IMR-90 (cell line): ENCODE results near the gene PEX7. TPM values are rescaled to one million over a fixed set of nuclear protein-coding genes. Genes with fewer than 3 reads are reported as not detected.

ENCODE experiments used
- ATAC-seq: fragments of 200-7000 bp; cut with Tn5 transposase; 2 replicates; pipeline ENCODE4 v1.9.1; 2020; ENCODE audit warnings: low read depth, mild to moderate bottlenecking, moderate library complexity
- BruUV-seq: library from RNA; stranded (reverse); fragments of 400-500 nt; replicated peaks from 2 replicates; lab custom pipeline; 2021; lab: Mats Ljungman, UMichigan
- CTCF ChIA-PET: fragments of 300-600 bp; formaldehyde crosslinking; extraction: SDS; loops from one replicate; lab custom pipeline; 2021; ENCODE audit warnings: antibody characterized with exemption; lab: Yijun Ruan, JAX
- POLR2A ChIA-PET: fragments of 300-600 bp; sonication (Branson Sonifier 250); formaldehyde crosslinking; loops from one replicate; lab custom pipeline; 2022; ENCODE audit warnings: antibody characterized with exemption; ENCODE audit not compliant: unreplicated experiment; lab: Charles Lee
- DNase-seq: peaks from one replicate; pipeline ENCODE4 v3.0.0; 2013
- H2AFZ ChIP-seq: replicated peaks from 2 replicates; pipeline ENCODE3; 2013; ENCODE audit warnings: low read length, mild to moderate bottlenecking; ENCODE audit not compliant: poor library complexity
- H2AK5ac ChIP-seq: 2 replicates; pipeline ENCODE4 v1.6.1; 2013; ENCODE audit warnings: low read depth, low read length, inconsistent platforms
- H2AK9ac ChIP-seq: replicated peaks from 2 replicates; pipeline ENCODE3; 2013; ENCODE audit warnings: mild to moderate bottlenecking, low read depth, low read length, moderate library complexity; ENCODE audit not compliant: poor library complexity
- H2BK120ac ChIP-seq: 2 replicates; pipeline ENCODE4 v1.6.1; 2013; ENCODE audit warnings: low read depth, low read length, inconsistent platforms
- H2BK15ac ChIP-seq: 3 replicates; pipeline ENCODE4 v1.6.1; 2013; ENCODE audit warnings: low read depth, low read length, inconsistent platforms
- H2BK20ac ChIP-seq: 2 replicates; pipeline ENCODE4 v1.6.1; 2013; ENCODE audit warnings: low read depth, mild to moderate bottlenecking, inconsistent platforms, low read length, moderate library complexity
- H2BK5ac ChIP-seq: 2 replicates; pipeline ENCODE4 v1.6.1; 2013; ENCODE audit warnings: mild to moderate bottlenecking, low read depth, low read length, inconsistent platforms; ENCODE audit not compliant: poor library complexity, severe bottlenecking
- H3K14ac ChIP-seq: replicated peaks from 2 replicates; pipeline ENCODE4 v1.6.1; 2013; ENCODE audit warnings: low read depth, low read length, inconsistent platforms
- H3K18ac ChIP-seq: 2 replicates; pipeline ENCODE4 v1.6.1; 2013; ENCODE audit warnings: low read depth, low read length, control low read depth
- H3K23ac ChIP-seq: 2 replicates; pipeline ENCODE4 v1.6.1; 2013; ENCODE audit warnings: low read depth, low read length, inconsistent platforms
- H3K27ac ChIP-seq: 2 replicates; pipeline ENCODE4 v1.5.1; 2013; ENCODE audit warnings: mild to moderate bottlenecking, control low read depth, low read length; ENCODE audit not compliant: insufficient read depth
- H3K27me3 ChIP-seq: 2 replicates; pipeline ENCODE4 v1.6.1; 2013; ENCODE audit warnings: low read length; ENCODE audit not compliant: control insufficient read depth, insufficient read depth
- H3K36me3 ChIP-seq: 2 replicates; pipeline ENCODE4 v1.6.1; 2013; ENCODE audit warnings: low read length, mixed read lengths; ENCODE audit not compliant: control insufficient read depth, insufficient read depth
- H3K4ac ChIP-seq: 2 replicates; pipeline ENCODE4 v1.6.1; 2013; ENCODE audit warnings: low read depth, low read length, inconsistent platforms
- H3K4me1 ChIP-seq: 2 replicates; pipeline ENCODE4 v1.6.1; 2013; ENCODE audit warnings: low read length, mixed read lengths; ENCODE audit not compliant: control insufficient read depth, insufficient read depth
- H3K4me2 ChIP-seq: 2 replicates; pipeline ENCODE4 v1.6.1; 2013; ENCODE audit warnings: low read depth, mild to moderate bottlenecking, control low read depth, low read length, moderate library complexity
- H3K4me3 ChIP-seq: 2 replicates; pipeline ENCODE4 v1.5.1; 2013; ENCODE audit warnings: low read depth, mild to moderate bottlenecking, control low read depth, low read length, moderate library complexity; ENCODE audit not compliant: insufficient read depth
- H3K56ac ChIP-seq: 2 replicates; pipeline ENCODE4 v1.6.1; 2013; ENCODE audit warnings: low read length, inconsistent platforms; ENCODE audit not compliant: insufficient read depth; ENCODE audit errors: extremely low read depth
- H3K79me1 ChIP-seq, 2 experiments: 2 replicates each; pipeline ENCODE4 v1.6.1; 2013; ENCODE audit warnings: low read length in 2 of 2, inconsistent platforms in 1 of 2, low read depth in 1 of 2
- H3K9ac ChIP-seq: 2 replicates; pipeline ENCODE4 v1.6.1; 2013; ENCODE audit warnings: low read depth, low read length, control low read depth
- H3K9me1 ChIP-seq: 2 replicates; pipeline ENCODE4 v1.6.1; 2013; ENCODE audit warnings: low read length, inconsistent platforms; ENCODE audit not compliant: insufficient read depth
- H3K9me3 ChIP-seq: 2 replicates; pipeline ENCODE4 v1.6.1; 2013; ENCODE audit warnings: low read length; ENCODE audit not compliant: control insufficient read depth, insufficient read depth
- H4K20me1 ChIP-seq: 2 replicates; pipeline ENCODE4 v1.6.1; 2013; ENCODE audit warnings: low read length, inconsistent platforms; ENCODE audit not compliant: insufficient read depth
- H4K5ac ChIP-seq: 2 replicates; pipeline ENCODE4 v1.6.1; 2013; ENCODE audit warnings: mild to moderate bottlenecking, low read depth, low read length, control low read depth
- H4K8ac ChIP-seq, 2 experiments: 2 replicates each; pipeline ENCODE4 v1.6.1; 2013; ENCODE audit warnings: low read depth in 2 of 2, low read length in 2 of 2, control low read depth in 1 of 2, inconsistent platforms in 1 of 2
- H4K91ac ChIP-seq: 2 replicates; pipeline ENCODE4 v1.6.1; 2013; ENCODE audit warnings: low read depth, low read length, inconsistent platforms; ENCODE audit not compliant: insufficient read depth
- BHLHE40 ChIP-seq: fragments of 150-350 bp; IDR thresholded peaks from 2 replicates; pipeline ENCODE4 v1.6.1; 2016; ENCODE audit warnings: mild to moderate bottlenecking, low read depth, low read length
- CEBPB ChIP-seq: IDR thresholded peaks from 2 replicates; pipeline ENCODE4 v1.6.1; 2012; ENCODE audit warnings: low read depth, low read length, improper control_type of control experiment
- CHD1 ChIP-seq: IDR thresholded peaks from 2 replicates; pipeline ENCODE4 v1.6.1; 2012; ENCODE audit warnings: low read depth, low read length, improper control_type of control experiment
- CTCF ChIP-seq: conservative IDR thresholded peaks from 2 replicates; pipeline ENCODE4 v1.5.1; 2012; ENCODE audit warnings: mild to moderate bottlenecking, low read depth, low read length, improper control_type of control experiment
- ELK1 ChIP-seq: fragments of 150-350 bp; IDR thresholded peaks from 2 replicates; pipeline ENCODE4 v1.6.1; 2016; ENCODE audit warnings: low read depth, mild to moderate bottlenecking, low read length, moderate library complexity, borderline replicate concordance
- FOS ChIP-seq: fragments of 150-350 bp; IDR thresholded peaks from 2 replicates; pipeline ENCODE4 v1.6.1; 2016; ENCODE audit warnings: low read depth, low read length
- MAFK ChIP-seq: IDR thresholded peaks from 2 replicates; pipeline ENCODE4 v1.6.1; 2012; ENCODE audit warnings: low read depth, low read length, improper control_type of control experiment
- MAZ ChIP-seq: IDR thresholded peaks from 2 replicates; pipeline ENCODE4 v1.6.1; 2012; ENCODE audit warnings: low read depth, mild to moderate bottlenecking, low read length, improper control_type of control experiment, moderate library complexity, borderline replicate concordance
- MXI1 ChIP-seq: IDR thresholded peaks from 2 replicates; pipeline ENCODE4 v1.6.1; 2012; ENCODE audit warnings: low read depth, mild to moderate bottlenecking, low read length, moderate library complexity, borderline replicate concordance
- NFE2L2 ChIP-seq: fragments of 150-350 bp; IDR thresholded peaks from 2 replicates; pipeline ENCODE4 v1.6.1; 2016; ENCODE audit warnings: low read depth, mild to moderate bottlenecking, low read length
- POLR2A ChIP-seq: IDR thresholded peaks from 2 replicates; pipeline ENCODE4 v1.6.1; 2012; ENCODE audit warnings: mild to moderate bottlenecking, low read depth, low read length
- RAD21 ChIP-seq: IDR thresholded peaks from 2 replicates; pipeline ENCODE4 v1.6.1; 2012; ENCODE audit warnings: low read length, improper control_type of control experiment
- RCOR1 ChIP-seq: IDR thresholded peaks from 2 replicates; pipeline ENCODE4 v1.6.1; 2012; ENCODE audit warnings: mild to moderate bottlenecking, low read length, improper control_type of control experiment; ENCODE audit not compliant: insufficient replicate concordance
- RFX5 ChIP-seq: IDR thresholded peaks from 2 replicates; pipeline ENCODE4 v1.8.0; 2012; ENCODE audit warnings: low read depth, mild to moderate bottlenecking, low read length, moderate library complexity
- SMC3 ChIP-seq: fragments of 150-350 bp; IDR thresholded peaks from 2 replicates; pipeline ENCODE4 v1.6.1; 2016; ENCODE audit warnings: low read depth, mild to moderate bottlenecking, antibody characterized with exemption, low read length, moderate library complexity
- WGBS, 2 experiments: methylation state at CpG; one replicate each; pipeline versions ENCODE4 v1.1.5 to v1.1.7; 2013; ENCODE audit warnings: missing lambda C conversion rate in 2 of 2; ENCODE audit not compliant: insufficient read length in 1 of 2; ENCODE audit errors: extremely low coverage in 2 of 2; 5-methylcytosine and 5-hydroxymethylcytosine counted together
- dilution Hi-C: fragments of 300-500 bp; cut with HindIII; formaldehyde crosslinking; loops from one replicate; pipeline ENCODE4 v1.14.3; 2018; ENCODE audit warnings: low sequenced_read_pairs; ENCODE audit not compliant: unreplicated experiment
- in situ Hi-C: fragments of 300-500 bp; cut with MboI; formaldehyde crosslinking; loops from 3 replicates; pipeline ENCODE4 v1.14.3; 2019; ENCODE audit warnings: low sequenced_read_pairs, inconsistent platforms, mixed read lengths
- intact Hi-C: fragments of 100-400 bp; cut with micrococcal nuclease; formaldehyde crosslinking; loops from 2 replicates; pipeline ENCODE4 v1.10.0; 2022
- polyA plus RNA-seq, 3 experiments: library from polyadenylated mRNA; depleted of rRNA; stranded (reverse); fragments of >200 nt; gene quantifications; 2 replicates each; pipeline ENCODE4 v1.2.3, GENCODE V29; 2012; ENCODE audit warnings: low replicate concordance in 1 of 3
- total RNA-seq: library from RNA; depleted of rRNA; stranded (reverse); fragments of >200 nt; gene quantifications from 2 replicates; pipeline ENCODE4 v1.2.3, GENCODE V29; 2012
- TF ChIP-seq, protein P1 (sequence below): fragments of 150-350 bp; IDR thresholded peaks from 2 replicates; pipeline ENCODE4 v1.6.1; 2017; ENCODE audit warnings: mild to moderate bottlenecking, antibody characterized with exemption, low read length, low read depth

Gene PEX7
- total and polyA plus RNA-seq, 2 of the 4 experiments (the other 2 are of a cell fraction) = 5.4 to 7.0 TPM

DNA sequence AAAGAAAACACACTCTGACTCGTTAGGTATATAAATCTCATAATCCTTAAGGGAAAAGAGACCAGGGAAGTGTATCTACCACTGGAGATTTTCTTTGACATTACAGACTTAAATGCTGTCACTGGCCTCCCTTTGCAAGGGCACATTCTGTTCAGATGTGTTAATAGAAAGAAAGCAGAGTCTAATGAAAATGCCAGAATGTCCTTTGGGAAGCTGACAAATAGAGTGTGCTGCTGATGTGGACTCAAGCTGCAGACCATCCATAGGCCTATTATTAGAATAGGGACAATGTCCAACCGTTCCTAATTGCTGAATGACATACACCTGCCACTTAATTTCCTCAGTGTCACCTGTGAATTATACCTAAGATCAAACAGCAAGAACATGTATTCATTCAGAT, 140.9 kb downstream of the PEX7 start:
- intact Hi-C loops = no loop called here
- DNase-seq (no peak), ATAC-seq (no peak)
- Histone ChIP-seq H4K91ac (no peak overlapping the region), H3K27me3 (peaks cover 8% of the 10 kb centered on the region), H4K20me1 (no peaks in the 10 kb centered on the region), H2BK120ac (no peak overlapping the region), H2BK15ac (no peak overlapping the region), H3K23ac (no peak overlapping the region), H3K9me3 (no peaks in the 10 kb centered on the region), H3K4ac (no peak overlapping the region), H3K36me3 (no peaks in the 10 kb centered on the region), H3K4me3 (no peak overlapping the region), H3K27ac (no peak overlapping the region), H2AK5ac (no peak overlapping the region), H3K18ac (no peak overlapping the region), H3K56ac (no peak overlapping the region), H3K9ac (no peak overlapping the region), H2AK9ac (no peak overlapping the region), H3K14ac (no peak overlapping the region), H3K4me2 (no peak overlapping the region), H2BK5ac (no peak overlapping the region), H2BK20ac (no peak overlapping the region), H3K4me1 (no peaks in the 10 kb centered on the region), H4K8ac (no peak overlapping the region), H3K9me1 (no peaks in the 10 kb centered on the region), H3K79me1 (no peaks in the 10 kb centered on the region), H4K5ac (no peak overlapping the region), H2AFZ (no peak overlapping the region)
- ChIA-PET CTCF (no interaction called here), POLR2A (no interaction called here)
- TF ChIP-seq FOS (no peak), CHD1 (no peak), SMC3 (no peak), CEBPB (no peak), RCOR1 (no peak), RFX5 (no peak), ELK1 (no peak), MXI1 (no peak), CTCF (no peak), BHLHE40 (no peak), MAFK (no peak), NFE2L2 (no peak), POLR2A (no peak), MAZ (no peak), RAD21 (no peak)
- TF ChIP-seq, protein P1, sequence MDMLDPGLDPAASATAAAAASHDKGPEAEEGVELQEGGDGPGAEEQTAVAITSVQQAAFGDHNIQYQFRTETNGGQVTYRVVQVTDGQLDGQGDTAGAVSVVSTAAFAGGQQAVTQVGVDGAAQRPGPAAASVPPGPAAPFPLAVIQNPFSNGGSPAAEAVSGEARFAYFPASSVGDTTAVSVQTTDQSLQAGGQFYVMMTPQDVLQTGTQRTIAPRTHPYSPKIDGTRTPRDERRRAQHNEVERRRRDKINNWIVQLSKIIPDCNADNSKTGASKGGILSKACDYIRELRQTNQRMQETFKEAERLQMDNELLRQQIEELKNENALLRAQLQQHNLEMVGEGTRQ = no peak
- dilution Hi-C loops = no loop called here
- in situ Hi-C loops = no loop called here
- no TSS peak for BruUV-seq
- WGBS, 2 experiments = no CpG with 5 or more reads among the region's 2 CpGs
